ENCODE results near the gene PRKAR1A.
A peak's percentile ranks its signal among the peaks of the same experiment; 100 is the strongest.

Gene PRKAR1A

DNA sequence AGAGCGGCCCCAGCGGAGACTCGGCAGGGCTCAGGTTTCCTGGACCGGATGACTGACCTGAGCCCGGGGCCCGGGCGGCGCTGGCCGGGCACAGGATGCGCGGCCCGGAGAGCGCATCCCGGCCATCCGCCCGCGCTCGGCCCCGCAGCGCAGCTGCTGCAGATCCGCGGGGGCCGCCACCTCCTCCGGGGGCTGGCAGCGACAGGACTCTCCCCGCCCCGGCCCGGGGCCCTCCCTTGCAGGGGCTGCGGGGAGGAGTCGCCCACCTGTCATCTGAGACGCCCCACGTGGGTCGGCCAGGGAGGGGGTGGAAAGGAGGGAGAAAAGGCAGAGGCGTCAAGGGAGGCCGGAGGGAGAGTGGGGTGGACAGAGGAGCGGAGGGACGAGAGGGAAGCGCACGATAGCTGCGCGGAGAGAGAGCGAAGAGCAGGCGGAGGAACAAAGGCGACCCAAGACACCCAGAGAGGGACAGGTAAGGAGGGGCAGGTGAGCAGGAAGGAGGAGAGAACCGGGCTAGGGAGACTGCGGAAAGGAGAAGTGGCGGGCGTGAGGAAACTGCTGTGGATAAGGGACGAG is 471 bp upstream of the PRKAR1A start (continued):
- TF ChIP-seq ZNF132 (tag by site-specific recombination; IDR thresholded peaks at IDR 0.05; ENCODE audit: borderline replicate concordance): no peak
- no peak for TF ChIP-seq PRDM6 (tag by site-specific recombination; IDR thresholded peaks at IDR 0.05)
- TF ChIP-seq MYNN (tag by site-specific recombination; IDR thresholded peaks at IDR 0.05; ENCODE audit: borderline replicate concordance): no peak
- TF ChIP-seq PATZ1 (tag by site-specific recombination; IDR thresholded peaks at IDR 0.05): no peak; the same call in none of the 2 replicates
- TF ChIP-seq ZNF335 (tag by site-specific recombination; conservative IDR thresholded peaks at IDR 0.05): peak; percentile 100
- peak; percentile 97 for TF ChIP-seq ZNF639 (tag by site-specific recombination; IDR thresholded peaks at IDR 0.05)
- peak; percentile 86; the same call in 1 of the 2 replicates for TF ChIP-seq ZNF394 (tag by site-specific recombination; IDR thresholded peaks at IDR 0.05; ENCODE audit: borderline replicate concordance)
- no peak for TF ChIP-seq RBAK (tag by site-specific recombination; IDR thresholded peaks at IDR 0.05)
- TF ChIP-seq ZNF274 (IDR thresholded peaks at IDR 0.05; ENCODE audit: low read length): no peak
- TF ChIP-seq ZNF274 (tag by site-specific recombination; IDR thresholded peaks at IDR 0.05; ENCODE audit: borderline replicate concordance): no peak
- TF ChIP-seq ZNF707 (tag by site-specific recombination; IDR thresholded peaks at IDR 0.05): peak; percentile 64
- peak; percentile 100 for TF ChIP-seq ZNF366 (tag by site-specific recombination; conservative IDR thresholded peaks at IDR 0.05)
- peak; percentile 93 for TF ChIP-seq PRDM1 (tag by site-specific recombination; IDR thresholded peaks at IDR 0.05)
- TF ChIP-seq, protein P1, sequence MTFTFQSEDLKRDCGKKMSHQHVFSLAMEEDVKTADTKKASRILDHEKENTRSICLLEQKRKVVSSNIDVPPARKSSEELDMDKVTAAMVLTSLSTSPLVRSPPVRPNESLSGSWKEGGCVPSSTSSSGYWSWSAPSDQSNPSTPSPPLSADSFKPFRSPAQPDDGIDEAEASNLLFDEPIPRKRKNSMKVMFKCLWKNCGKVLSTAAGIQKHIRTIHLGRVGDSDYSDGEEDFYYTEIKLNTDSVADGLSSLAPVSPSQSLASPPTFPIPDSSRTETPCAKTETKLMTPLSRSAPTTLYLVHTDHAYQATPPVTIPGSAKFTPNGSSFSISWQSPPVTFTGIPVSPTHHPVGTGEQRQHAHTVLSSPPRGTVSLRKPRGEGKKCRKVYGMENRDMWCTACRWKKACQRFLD (tag by site-specific recombination; IDR thresholded peaks at IDR 0.05): no peak
- peak; percentile 45 for TF ChIP-seq ZNF146 (tag by site-specific recombination; IDR thresholded peaks at IDR 0.05)
- TF ChIP-seq ZNF16 (tag by site-specific recombination; IDR thresholded peaks at IDR 0.05; ENCODE audit: low read depth): 0 out of 2 replicates have a peak, but pooled peaks have one; percentile 26
- 0 out of 2 replicates have a peak, but pooled peaks have one; percentile 2 for TF ChIP-seq PBX3 (CRISPR knock-in tag; IDR thresholded peaks at IDR 0.05)
- peak; percentile 87; the same call in 1 of the 2 replicates for TF ChIP-seq TSHZ1 (tag by site-specific recombination; IDR thresholded peaks at IDR 0.05; ENCODE audit: borderline replicate concordance)
- TF ChIP-seq, protein P2, sequence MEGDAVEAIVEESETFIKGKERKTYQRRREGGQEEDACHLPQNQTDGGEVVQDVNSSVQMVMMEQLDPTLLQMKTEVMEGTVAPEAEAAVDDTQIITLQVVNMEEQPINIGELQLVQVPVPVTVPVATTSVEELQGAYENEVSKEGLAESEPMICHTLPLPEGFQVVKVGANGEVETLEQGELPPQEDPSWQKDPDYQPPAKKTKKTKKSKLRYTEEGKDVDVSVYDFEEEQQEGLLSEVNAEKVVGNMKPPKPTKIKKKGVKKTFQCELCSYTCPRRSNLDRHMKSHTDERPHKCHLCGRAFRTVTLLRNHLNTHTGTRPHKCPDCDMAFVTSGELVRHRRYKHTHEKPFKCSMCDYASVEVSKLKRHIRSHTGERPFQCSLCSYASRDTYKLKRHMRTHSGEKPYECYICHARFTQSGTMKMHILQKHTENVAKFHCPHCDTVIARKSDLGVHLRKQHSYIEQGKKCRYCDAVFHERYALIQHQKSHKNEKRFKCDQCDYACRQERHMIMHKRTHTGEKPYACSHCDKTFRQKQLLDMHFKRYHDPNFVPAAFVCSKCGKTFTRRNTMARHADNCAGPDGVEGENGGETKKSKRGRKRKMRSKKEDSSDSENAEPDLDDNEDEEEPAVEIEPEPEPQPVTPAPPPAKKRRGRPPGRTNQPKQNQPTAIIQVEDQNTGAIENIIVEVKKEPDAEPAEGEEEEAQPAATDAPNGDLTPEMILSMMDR (tag by site-specific recombination; IDR thresholded peaks at IDR 0.05): no peak
- peak; percentile 5; the same call in 1 of the 2 replicates for TF ChIP-seq ZNF266 (tag by site-specific recombination; IDR thresholded peaks at IDR 0.05; ENCODE audit: low read depth)
- TF ChIP-seq YY2 (tag by site-specific recombination; IDR thresholded peaks at IDR 0.05): peak; percentile 88
- TF ChIP-seq, protein P3, sequence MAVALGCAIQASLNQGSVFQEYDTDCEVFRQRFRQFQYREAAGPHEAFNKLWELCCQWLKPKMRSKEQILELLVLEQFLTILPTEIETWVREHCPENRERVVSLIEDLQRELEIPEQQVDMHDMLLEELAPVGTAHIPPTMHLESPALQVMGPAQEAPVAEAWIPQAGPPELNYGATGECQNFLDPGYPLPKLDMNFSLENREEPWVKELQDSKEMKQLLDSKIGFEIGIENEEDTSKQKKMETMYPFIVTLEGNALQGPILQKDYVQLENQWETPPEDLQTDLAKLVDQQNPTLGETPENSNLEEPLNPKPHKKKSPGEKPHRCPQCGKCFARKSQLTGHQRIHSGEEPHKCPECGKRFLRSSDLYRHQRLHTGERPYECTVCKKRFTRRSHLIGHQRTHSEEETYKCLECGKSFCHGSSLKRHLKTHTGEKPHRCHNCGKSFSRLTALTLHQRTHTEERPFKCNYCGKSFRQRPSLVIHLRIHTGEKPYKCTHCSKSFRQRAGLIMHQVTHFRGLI (tag by site-specific recombination; IDR thresholded peaks at IDR 0.05): 0 out of 2 replicates have a peak, but pooled peaks have one; percentile 0

Data from HEK293 (cell line).